Measurements from ENCODE around the gene PDZD2.

DNA sequence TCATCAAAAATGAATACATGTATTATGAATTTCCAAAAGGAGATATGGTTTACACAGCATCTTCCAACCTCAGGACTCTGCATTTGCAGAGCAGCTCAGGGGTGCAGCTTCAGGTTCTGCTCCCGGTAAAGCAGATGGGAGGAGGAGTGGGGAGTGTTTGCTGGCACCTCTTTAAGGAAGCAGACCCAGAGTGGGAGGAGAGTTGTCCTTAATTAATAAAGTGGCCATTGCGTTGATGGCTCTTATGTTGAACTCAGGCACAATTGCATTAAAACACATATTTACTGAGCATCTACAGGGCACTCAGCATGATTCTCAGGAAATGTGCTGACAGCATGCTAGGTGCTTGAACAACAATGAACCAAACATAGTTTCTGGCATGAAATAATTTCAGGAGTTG is 121.0 kb downstream of the PDZD2 start:
- TF ChIP-seq, protein P1, sequence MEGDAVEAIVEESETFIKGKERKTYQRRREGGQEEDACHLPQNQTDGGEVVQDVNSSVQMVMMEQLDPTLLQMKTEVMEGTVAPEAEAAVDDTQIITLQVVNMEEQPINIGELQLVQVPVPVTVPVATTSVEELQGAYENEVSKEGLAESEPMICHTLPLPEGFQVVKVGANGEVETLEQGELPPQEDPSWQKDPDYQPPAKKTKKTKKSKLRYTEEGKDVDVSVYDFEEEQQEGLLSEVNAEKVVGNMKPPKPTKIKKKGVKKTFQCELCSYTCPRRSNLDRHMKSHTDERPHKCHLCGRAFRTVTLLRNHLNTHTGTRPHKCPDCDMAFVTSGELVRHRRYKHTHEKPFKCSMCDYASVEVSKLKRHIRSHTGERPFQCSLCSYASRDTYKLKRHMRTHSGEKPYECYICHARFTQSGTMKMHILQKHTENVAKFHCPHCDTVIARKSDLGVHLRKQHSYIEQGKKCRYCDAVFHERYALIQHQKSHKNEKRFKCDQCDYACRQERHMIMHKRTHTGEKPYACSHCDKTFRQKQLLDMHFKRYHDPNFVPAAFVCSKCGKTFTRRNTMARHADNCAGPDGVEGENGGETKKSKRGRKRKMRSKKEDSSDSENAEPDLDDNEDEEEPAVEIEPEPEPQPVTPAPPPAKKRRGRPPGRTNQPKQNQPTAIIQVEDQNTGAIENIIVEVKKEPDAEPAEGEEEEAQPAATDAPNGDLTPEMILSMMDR (IDR thresholded peaks at IDR 0.05): no peak
- TF ChIP-seq POLR2A (IDR thresholded peaks at IDR 0.05): no peak
